K562 (cell line): ENCODE results near the gene MYO16. TPM values are rescaled to one million over a fixed set of nuclear protein-coding genes. Genes with fewer than 3 reads are reported as not detected.

Experiments used
- ATAC-seq: fragments of 200-7000 bp; cut with Tn5 transposase; 3 replicates; pipeline ENCODE4 v1.9.1; 2020; ENCODE audit warnings: moderate library complexity
- BruUV-seq: library from RNA; stranded (reverse); fragments of 400-500 nt; replicated peaks from 2 replicates; lab custom pipeline; 2021; lab: Mats Ljungman, UMichigan
- CTCF ChIA-PET: fragments of 300-600 bp; formaldehyde crosslinking; extraction: SDS; loops from one replicate; lab custom pipeline; 2021; ENCODE audit warnings: low intra/inter-chr PET ratio; lab: Yijun Ruan, JAX
- POLR2A ChIA-PET: fragments of 300-600, 350-650 bp; sonication (Branson Sonifier 250); formaldehyde crosslinking; extraction: SDS; loops from one replicate; lab custom pipeline; 2021; ENCODE audit warnings: antibody characterized with exemption, inconsistent platforms; lab: Yijun Ruan, JAX
- DNase-seq, 4 experiments: peaks; one replicate each; pipeline versions ENCODE4 v3.0.0 to v3.0.0-alpha.2; 2011 to 2018; ENCODE audit warnings: low spot score in 3 of 4, mixed read lengths in 3 of 4; ENCODE audit errors: extremely low read depth in 1 of 4
- FAIRE-seq: peaks from 2 replicates; lab custom pipeline; 2011; peaks lifted over from hg19 to GRCh38; lab: Jason Lieb, UNC
- H2AFZ ChIP-seq: 2 replicates; pipeline ENCODE4 v1.6.0; 2011; ENCODE audit warnings: low read depth, low read length, control low read depth, inconsistent platforms
- H3K27ac ChIP-seq: fragments of 200-600 bp; 3 replicates; pipeline ENCODE4 v1.8.0; 2011; ENCODE audit warnings: low read depth, mild to moderate bottlenecking, control low read depth, inconsistent platforms, low read length, moderate library complexity, mixed read lengths; ENCODE audit errors: extremely low read depth
- H3K27me3 ChIP-seq, 2 experiments: fragments of 300-600 bp in 1 of 2; 2 replicates in 1 of 2; 3 replicates in 1 of 2; pipeline versions ENCODE4 v1.6.0 to v1.8.0; 2011; ENCODE audit warnings: inconsistent platforms in 2 of 2, low read length in 2 of 2, mild to moderate bottlenecking in 1 of 2, mixed read lengths in 1 of 2, moderate library complexity in 1 of 2; ENCODE audit not compliant: control insufficient read depth in 2 of 2, insufficient read depth in 2 of 2
- H3K36me3 ChIP-seq: fragments of 300-600 bp; 3 replicates; pipeline ENCODE4 v1.8.0; 2011; ENCODE audit warnings: mild to moderate bottlenecking, low read length, inconsistent platforms; ENCODE audit not compliant: control insufficient read depth, insufficient read depth
- H3K4me1 ChIP-seq, 2 experiments: fragments of 200-600 bp in 1 of 2; replicated peaks in 1 of 2; 2 replicates in 1 of 2; 3 replicates in 1 of 2; pipeline versions ENCODE4 v1.5.1 to v1.8.0; 2011; ENCODE audit warnings: inconsistent platforms in 2 of 2, low read length in 2 of 2, mild to moderate bottlenecking in 1 of 2, mixed read lengths in 1 of 2, moderate library complexity in 1 of 2; ENCODE audit not compliant: control insufficient read depth in 2 of 2, insufficient read depth in 2 of 2
- H3K4me2 ChIP-seq: 2 replicates; pipeline ENCODE4 v1.6.1; 2011; ENCODE audit warnings: low read length, control low read depth, inconsistent platforms, mixed read lengths; ENCODE audit not compliant: insufficient read depth
- H3K4me3 ChIP-seq: fragments of 200-600 bp; sonication (generic), shearing (Covaris generic); 2 replicates; pipeline ENCODE4 v1.5.1; 2016; ENCODE audit warnings: control low read depth, inconsistent platforms
- H3K79me2 ChIP-seq: fragments of 200-600 bp; 3 replicates; pipeline ENCODE4 v1.8.0; 2011; ENCODE audit warnings: low read length, inconsistent platforms; ENCODE audit not compliant: control insufficient read depth, insufficient read depth
- H3K9ac ChIP-seq, 2 experiments: 2 replicates each; pipeline versions ENCODE4 v1.6.0 to v1.6.1; 2011; ENCODE audit warnings: low read depth in 2 of 2, low read length in 2 of 2, control low read depth in 1 of 2, inconsistent platforms in 1 of 2, mild to moderate bottlenecking in 1 of 2, mixed read lengths in 1 of 2; ENCODE audit not compliant: insufficient read depth in 1 of 2
- H3K9me1 ChIP-seq: one replicate; pipeline ENCODE4 v1.6.0; 2011; ENCODE audit warnings: inconsistent platforms, mild to moderate bottlenecking, low read length, moderate library complexity; ENCODE audit not compliant: control insufficient read depth, insufficient read depth
- H3K9me3 ChIP-seq: replicated peaks from 2 replicates; pipeline ENCODE4 v1.5.1; 2011; ENCODE audit warnings: low read depth, low read length, inconsistent platforms; ENCODE audit not compliant: control insufficient read depth, insufficient read depth
- H4K20me1 ChIP-seq: replicated peaks from 2 replicates; pipeline ENCODE4 v1.6.1; 2011; ENCODE audit warnings: low read length, inconsistent platforms, mixed read lengths; ENCODE audit not compliant: control insufficient read depth, insufficient read depth
- CLOCK ChIP-seq: fragments of 250-450 bp; sonication (Bioruptor Pico); IDR thresholded peaks from 2 replicates; pipeline ENCODE4 v1.4.0; 2020; ENCODE audit warnings: mild to moderate bottlenecking, moderate library complexity, borderline replicate concordance
- L3MBTL2 ChIP-seq: fragments of 450-650 bp; IDR thresholded peaks from 2 replicates; pipeline ENCODE4 v1.6.1; 2016; ENCODE audit warnings: mild to moderate bottlenecking, moderate library complexity
- NEUROD1 ChIP-seq: fragments of 150-350 bp; IDR thresholded peaks from 2 replicates; pipeline ENCODE4 v1.6.1; 2014; ENCODE audit warnings: borderline replicate concordance, low read length, low read depth; ENCODE audit not compliant: partially characterized antibody
- SMAD2 ChIP-seq: fragments of 150-350 bp; IDR thresholded peaks from 2 replicates; pipeline ENCODE4 v1.6.1; 2014; ENCODE audit warnings: low read depth, mild to moderate bottlenecking, low read length
- SMARCB1 ChIP-seq: IDR thresholded peaks from 2 replicates; pipeline ENCODE4 v1.6.1; 2011; ENCODE audit warnings: improper control_type of control experiment, low read depth; ENCODE audit not compliant: insufficient read length
- WGBS: fragments of 100-300 bp; shearing (Covaris generic); methylation state at CpG from one replicate; pipeline ENCODE4 v1.1.6; 2016; ENCODE audit warnings: low coverage, mixed read lengths; ENCODE audit not compliant: insufficient coverage; ENCODE audit errors: missing lambda C conversion rate; 5-methylcytosine and 5-hydroxymethylcytosine counted together
- in situ Hi-C: fragments of 300-500 bp; cut with MboI; formaldehyde crosslinking; loops from 4 replicates; pipeline ENCODE4 v1.15.0; 2018; ENCODE audit warnings: inconsistent platforms, mixed read lengths
- intact Hi-C: fragments of 100-400 bp; cut with micrococcal nuclease; formaldehyde crosslinking; loops from 2 replicates; pipeline ENCODE4 v1.14.2; 2022
- polyA plus RNA-seq, 8 experiments: library from polyadenylated mRNA; depleted of rRNA in 4 of 8; stranded (reverse) in 5 of 8; unstranded in 3 of 8; fragments of >200 nt; fragmentation: Nextera tagmentation in 2 of 8; fragmentation: Illumina TruSeq in 1 of 8; extraction: Ambion mirVana in 2 of 8; extraction: Trizol in 1 of 8; gene quantifications; 2 replicates each; pipeline versions ENCODE4 v1.2.1 to v1.2.3, GENCODE V29; 2011 to 2014; ENCODE audit warnings: inconsistent platforms in 1 of 8, missing spikeins in 1 of 8
- total RNA-seq, 7 experiments: library from RNA; depleted of rRNA in 6 of 7; stranded (reverse); fragments of >200 nt in 6 of 7; fragmentation: Illumina TruSeq in 2 of 7; extraction: Trizol in 2 of 7; gene quantifications; 2 replicates each; pipeline versions ENCODE4 v1.2.1 to v1.2.3, GENCODE V29; 2011 to 2021; ENCODE audit warnings: low replicate concordance in 1 of 7

MYO16 gene
- total and polyA plus RNA-seq, 9 of the 15 experiments (the other 6 are each of a cell fraction or from before 2014, with no cell fraction given) = 4.3 to 45.7 (median 12.1) TPM

- ChIA-PET POLR2A (interaction anchor here (1.0 kb wide), 1 partner anchor 11 kb away, joined by 3 read pairs; no protein-coding TSS in a partner anchor), CTCF (no interaction called here)
- intact Hi-C loops (loop anchor here (10.0 kb wide), 1 partner anchor 536 kb away; no protein-coding TSS in a partner anchor), in situ Hi-C loops (no loop called here)
- peak overlapping the region; percentile 41 for H3K27ac ChIP-seq
- no peaks in the 10 kb centered on the region for H3K79me2 ChIP-seq
- no peak for TF ChIP-seq SMARCB1
- no peak for TF ChIP-seq L3MBTL2
- TF ChIP-seq NEUROD1 = no peak
- no peak for TF ChIP-seq CLOCK (CRISPR knock-in tag)
- TF ChIP-seq SMAD2 = no peak
- no peaks in the 10 kb centered on the region for H3K9me1 ChIP-seq
- H3K27me3 ChIP-seq = no peaks in the 10 kb centered on the region
- peak; percentile 29 for FAIRE-seq
- peaks cover 9% of the 10 kb centered on the region for H3K9me3 ChIP-seq
- H3K36me3 ChIP-seq = no peaks in the 10 kb centered on the region
- no peak for DNase-seq
- H3K4me2 ChIP-seq = no peak overlapping the region
- H3K4me1 ChIP-seq = peaks cover 0 to 4% of the 10 kb centered on the region in 2 experiments; a peak in 2 of 5 replicates
- no peak overlapping the region for H2AFZ ChIP-seq
- no peaks in the 10 kb centered on the region for H4K20me1 ChIP-seq
- ATAC-seq = peak; percentile 54; the same call in 2 of the 3 replicates
- 33% methylated on average over 2 of the region's 3 CpGs for WGBS
- no peak overlapping the region for H3K4me3 ChIP-seq
- BruUV-seq = no TSS peak
- H3K9ac ChIP-seq = no peak overlapping the region
Measured at GRCh38 chr13:108760541-108760940, 131.1 kb downstream of the MYO16 start.
